MM.1S (cell line): Measurements from ENCODE around the gene TRAT1.

Source experiments
- DNase-seq: peaks from one replicate; pipeline ENCODE4 v3.0.0-alpha.2; 2015
- H2AFZ ChIP-seq: fragments of 300-600 bp; sonication (generic); 2 replicates; pipeline ENCODE4 v1.6.0; 2016; ENCODE audit warnings: antibody characterized with exemption, low read length
- H3F3A ChIP-seq: fragments of 300-600 bp; sonication (generic); 2 replicates; pipeline ENCODE4 v1.6.1; 2016; ENCODE audit warnings: mild to moderate bottlenecking, antibody characterized with exemption, low read length, moderate library complexity, mixed read lengths; ENCODE audit not compliant: insufficient read depth
- H3K27ac ChIP-seq: fragments of 300-600 bp; sonication (generic); 2 replicates; pipeline ENCODE4 v1.5.1; 2016; ENCODE audit warnings: mild to moderate bottlenecking, low read length
- H3K27me3 ChIP-seq: fragments of 300-600 bp; sonication (generic); replicated peaks from 2 replicates; pipeline ENCODE4 v1.6.0; 2016; ENCODE audit warnings: low read length; ENCODE audit not compliant: insufficient read depth
- H3K36me3 ChIP-seq: fragments of 300-600 bp; sonication (generic); replicated peaks from 2 replicates; pipeline ENCODE4 v1.6.1; 2016; ENCODE audit warnings: mild to moderate bottlenecking, low read length, mixed read lengths; ENCODE audit not compliant: insufficient read depth
- H3K4me1 ChIP-seq: fragments of 300-600 bp; sonication (generic); 2 replicates; pipeline ENCODE4 v1.6.1; 2016; ENCODE audit warnings: low read length, mixed read lengths
- H3K4me2 ChIP-seq: fragments of 300-600 bp; sonication (generic); 2 replicates; pipeline ENCODE4 v1.6.0; 2016; ENCODE audit warnings: low read depth, low read length
- H3K4me3 ChIP-seq: fragments of 300-600 bp; sonication (generic); 2 replicates; pipeline ENCODE4 v1.5.1; 2016; ENCODE audit warnings: low read length, mixed read lengths
- H3K79me2 ChIP-seq: fragments of 300-600 bp; sonication (generic); 2 replicates; pipeline ENCODE4 v1.6.1; 2016; ENCODE audit warnings: mixed run types, low read length, mixed read lengths
- H3K9ac ChIP-seq: fragments of 300-600 bp; sonication (generic); 2 replicates; pipeline ENCODE4 v1.6.1; 2016; ENCODE audit warnings: low read length, mixed read lengths
- H3K9me2 ChIP-seq: fragments of 300-600 bp; sonication (generic); replicated peaks from 2 replicates; pipeline ENCODE4 v1.6.1; 2016; ENCODE audit warnings: mild to moderate bottlenecking, low read length, mixed read lengths; ENCODE audit not compliant: insufficient read depth
- H3K9me3 ChIP-seq: fragments of 300-600 bp; sonication (generic); replicated peaks from 2 replicates; pipeline ENCODE4 v1.6.1; 2016; ENCODE audit warnings: mild to moderate bottlenecking, low read length, mixed read lengths; ENCODE audit not compliant: insufficient read depth
- H4K20me1 ChIP-seq: fragments of 300-600 bp; sonication (generic); 2 replicates; pipeline ENCODE4 v1.6.1; 2016; ENCODE audit warnings: mild to moderate bottlenecking, low read length, moderate library complexity, mixed read lengths; ENCODE audit not compliant: insufficient read depth
- EZH2 ChIP-seq: fragments of 300-600 bp; sonication (generic); optimal IDR thresholded peaks from 2 replicates; pipeline ENCODE3; 2017; ENCODE audit warnings: low read depth, mild to moderate bottlenecking, antibody characterized with exemption, low read length, mixed read lengths
- EZH2phosphoT487 ChIP-seq: fragments of 300-600 bp; sonication (generic); IDR thresholded peaks from 2 replicates; pipeline ENCODE4 v1.6.1; 2018; ENCODE audit warnings: antibody characterized with exemption, low read length
- TF ChIP-seq, protein P1 (sequence below): fragments of 300-600 bp; sonication (generic); IDR thresholded peaks from 2 replicates; pipeline ENCODE4 v1.5.1; 2016; ENCODE audit warnings: antibody characterized with exemption, low read length, mixed read lengths

TRAT1 gene

DNA sequence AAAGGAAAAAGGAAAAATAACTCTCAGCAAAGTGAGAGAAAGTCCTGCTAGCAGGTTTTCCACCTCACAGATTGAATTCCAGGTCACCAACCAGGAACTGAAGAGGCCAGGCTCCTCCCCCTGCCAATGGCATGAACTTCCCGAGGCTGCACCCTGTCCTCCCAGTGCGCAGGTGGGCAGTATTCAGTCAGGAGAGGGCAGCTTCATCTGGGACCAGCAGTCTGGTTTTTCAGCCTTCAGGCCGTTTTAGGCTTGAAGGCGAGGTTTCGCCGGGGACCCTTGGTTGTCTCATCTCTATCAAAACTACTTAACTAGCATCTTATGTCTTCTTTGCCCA is 41.2 kb downstream of the TRAT1 start:
- H3K36me3 ChIP-seq, result no peaks in the 10 kb centered on the region
- peaks cover 9% of the 10 kb centered on the region; the same call in 1 of the 2 replicates for H3K4me1 ChIP-seq
- H4K20me1 ChIP-seq, result no peaks in the 10 kb centered on the region
- H3K9me3 ChIP-seq, result no peaks in the 10 kb centered on the region
- H3F3A ChIP-seq, result no peaks in the 10 kb centered on the region
- DNase-seq, result no peak
- TF ChIP-seq, protein P1, sequence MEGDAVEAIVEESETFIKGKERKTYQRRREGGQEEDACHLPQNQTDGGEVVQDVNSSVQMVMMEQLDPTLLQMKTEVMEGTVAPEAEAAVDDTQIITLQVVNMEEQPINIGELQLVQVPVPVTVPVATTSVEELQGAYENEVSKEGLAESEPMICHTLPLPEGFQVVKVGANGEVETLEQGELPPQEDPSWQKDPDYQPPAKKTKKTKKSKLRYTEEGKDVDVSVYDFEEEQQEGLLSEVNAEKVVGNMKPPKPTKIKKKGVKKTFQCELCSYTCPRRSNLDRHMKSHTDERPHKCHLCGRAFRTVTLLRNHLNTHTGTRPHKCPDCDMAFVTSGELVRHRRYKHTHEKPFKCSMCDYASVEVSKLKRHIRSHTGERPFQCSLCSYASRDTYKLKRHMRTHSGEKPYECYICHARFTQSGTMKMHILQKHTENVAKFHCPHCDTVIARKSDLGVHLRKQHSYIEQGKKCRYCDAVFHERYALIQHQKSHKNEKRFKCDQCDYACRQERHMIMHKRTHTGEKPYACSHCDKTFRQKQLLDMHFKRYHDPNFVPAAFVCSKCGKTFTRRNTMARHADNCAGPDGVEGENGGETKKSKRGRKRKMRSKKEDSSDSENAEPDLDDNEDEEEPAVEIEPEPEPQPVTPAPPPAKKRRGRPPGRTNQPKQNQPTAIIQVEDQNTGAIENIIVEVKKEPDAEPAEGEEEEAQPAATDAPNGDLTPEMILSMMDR, result no peak
- TF ChIP-seq EZH2, result no peak
- TF ChIP-seq EZH2phosphoT487, result no peak
- H3K9ac ChIP-seq, result no peak overlapping the region
- H3K4me2 ChIP-seq, result no peak overlapping the region
- H3K27me3 ChIP-seq, result no peaks in the 10 kb centered on the region
- no peak overlapping the region for H2AFZ ChIP-seq
- H3K9me2 ChIP-seq, result no peaks in the 10 kb centered on the region
- H3K27ac ChIP-seq, result no peak overlapping the region
- no peak overlapping the region for H3K4me3 ChIP-seq
- no peaks in the 10 kb centered on the region for H3K79me2 ChIP-seq

DNA sequence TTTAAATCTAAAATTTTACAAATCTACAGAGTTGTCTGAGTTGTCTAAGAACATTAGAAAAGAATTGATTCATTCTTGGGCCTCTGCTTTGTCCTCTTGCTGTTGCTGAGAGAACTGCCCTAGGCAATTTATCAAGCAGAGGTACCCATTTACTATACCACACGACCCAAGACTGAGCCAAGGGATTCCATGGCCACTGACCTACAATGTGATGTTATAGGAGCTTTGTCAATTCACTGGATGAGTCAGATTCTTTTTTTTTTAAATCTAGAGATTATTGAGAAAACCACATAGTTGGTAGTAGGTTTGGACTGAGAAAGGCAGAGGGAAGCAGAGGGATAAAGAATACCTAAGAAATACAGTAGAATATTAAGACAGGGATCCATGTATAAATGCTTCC is 55.3 kb downstream of the TRAT1 start:
- no peaks in the 10 kb centered on the region for H3F3A ChIP-seq
- no peaks in the 10 kb centered on the region for H3K36me3 ChIP-seq
- no peaks in the 10 kb centered on the region for H3K9me2 ChIP-seq
- no peak overlapping the region for H2AFZ ChIP-seq
- no peak overlapping the region for H3K9ac ChIP-seq
- no peaks in the 10 kb centered on the region for H3K79me2 ChIP-seq
- TF ChIP-seq, protein P1, result no peak
- no peak overlapping the region for H3K27ac ChIP-seq
- no peaks in the 10 kb centered on the region for H3K9me3 ChIP-seq
- H3K27me3 ChIP-seq, result no peaks in the 10 kb centered on the region
- DNase-seq, result no peak
- no peak overlapping the region for H3K4me3 ChIP-seq
- no peak overlapping the region for H3K4me2 ChIP-seq
- no peaks in the 10 kb centered on the region for H3K4me1 ChIP-seq
- no peaks in the 10 kb centered on the region for H4K20me1 ChIP-seq

DNA sequence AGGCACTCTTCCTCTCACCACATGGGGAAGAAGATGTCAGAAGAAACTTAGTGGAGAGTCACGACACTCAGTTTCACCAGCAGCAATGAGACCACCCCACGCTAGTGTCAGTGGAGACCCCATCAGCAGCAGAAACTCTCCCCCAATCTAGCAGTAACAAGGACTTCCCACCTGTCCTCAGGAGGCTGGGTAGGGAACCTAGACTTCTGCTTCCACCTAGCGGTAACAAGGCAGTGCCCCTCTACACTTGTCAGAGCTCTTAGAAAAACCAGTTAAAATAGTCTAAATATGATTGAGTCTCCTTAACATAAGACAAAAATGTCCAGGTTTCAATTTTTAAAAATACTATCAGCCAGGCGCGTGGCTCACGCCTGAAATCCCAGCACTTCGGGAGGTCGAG is 57.3 kb downstream of the TRAT1 start:
- Histone ChIP-seq H3K4me2 (no peak overlapping the region), H4K20me1 (no peaks in the 10 kb centered on the region), H3K9ac (no peak overlapping the region), H3K36me3 (no peaks in the 10 kb centered on the region), H3K27ac (no peak overlapping the region), H3K27me3 (no peaks in the 10 kb centered on the region), H2AFZ (no peak overlapping the region), H3K9me3 (no peaks in the 10 kb centered on the region), H3F3A (no peaks in the 10 kb centered on the region), H3K9me2 (no peaks in the 10 kb centered on the region), H3K79me2 (no peaks in the 10 kb centered on the region), H3K4me1 (no peaks in the 10 kb centered on the region), H3K4me3 (no peak overlapping the region)
- TF ChIP-seq EZH2phosphoT487, result no peak
- TF ChIP-seq, protein P1, result peak; percentile 39
- peak; percentile 26 for DNase-seq

DNA sequence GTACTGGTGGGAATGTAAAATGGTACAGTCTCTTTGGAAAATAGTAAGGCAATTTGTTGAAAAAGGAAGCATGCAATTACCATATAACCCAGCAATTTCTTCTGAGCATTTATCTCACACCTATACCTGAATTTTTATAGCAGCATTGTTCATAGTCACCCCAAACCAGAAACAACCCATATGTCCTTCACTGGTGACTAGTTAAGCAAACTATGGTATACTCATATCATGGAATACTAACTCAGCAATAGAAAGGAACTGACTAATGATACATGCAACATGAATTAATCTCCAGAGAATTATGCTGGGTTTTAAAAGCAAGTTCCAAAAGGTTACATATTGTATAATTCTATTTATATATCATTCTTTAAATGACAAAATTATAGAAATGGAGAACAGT is 60.2 kb downstream of the TRAT1 start:
- Histone ChIP-seq H2AFZ (no peak overlapping the region), H3K4me2 (no peak overlapping the region), H3F3A (no peaks in the 10 kb centered on the region), H3K27ac (no peak overlapping the region), H3K9me2 (no peaks in the 10 kb centered on the region), H4K20me1 (no peaks in the 10 kb centered on the region), H3K9me3 (no peaks in the 10 kb centered on the region), H3K4me3 (no peak overlapping the region), H3K27me3 (no peaks in the 10 kb centered on the region), H3K36me3 (no peaks in the 10 kb centered on the region), H3K79me2 (no peaks in the 10 kb centered on the region), H3K9ac (no peak overlapping the region), H3K4me1 (no peaks in the 10 kb centered on the region)
- TF ChIP-seq EZH2phosphoT487, result no peak
- TF ChIP-seq, protein P1, result no peak
- no peak for TF ChIP-seq EZH2
- no peak for DNase-seq
